Skeletal muscle satellite cell (primary cell): ENCODE results near the gene B4GALT4.

Experiments used
- H3K27me3 ChIP-seq: 2 replicates; pipeline ENCODE4 v1.7.0; 2013; ENCODE audit warnings: low read length; ENCODE audit not compliant: control insufficient read depth, insufficient read depth
- H3K36me3 ChIP-seq: 2 replicates; pipeline ENCODE4 v1.7.0; 2013; ENCODE audit warnings: mild to moderate bottlenecking, control low read depth, low read length; ENCODE audit not compliant: insufficient read depth
- H3K4me1 ChIP-seq: 2 replicates; pipeline ENCODE4 v1.7.0; 2013; ENCODE audit warnings: low read length; ENCODE audit not compliant: control insufficient read depth, insufficient read depth
- H3K4me2 ChIP-seq: 2 replicates; pipeline ENCODE4 v1.7.0; 2013; ENCODE audit warnings: mild to moderate bottlenecking, low read length
- H3K4me3 ChIP-seq: 2 replicates; pipeline ENCODE4 v1.7.0; 2013; ENCODE audit warnings: low read length
- H3K9ac ChIP-seq: 2 replicates; pipeline ENCODE4 v1.7.0; 2013; ENCODE audit warnings: mild to moderate bottlenecking, low read depth, low read length, moderate library complexity
- H3K9me3 ChIP-seq: replicated peaks from 2 replicates; pipeline ENCODE4 v1.7.0; 2013; ENCODE audit warnings: mild to moderate bottlenecking, control low read depth, low read length

B4GALT4 gene

DNA sequence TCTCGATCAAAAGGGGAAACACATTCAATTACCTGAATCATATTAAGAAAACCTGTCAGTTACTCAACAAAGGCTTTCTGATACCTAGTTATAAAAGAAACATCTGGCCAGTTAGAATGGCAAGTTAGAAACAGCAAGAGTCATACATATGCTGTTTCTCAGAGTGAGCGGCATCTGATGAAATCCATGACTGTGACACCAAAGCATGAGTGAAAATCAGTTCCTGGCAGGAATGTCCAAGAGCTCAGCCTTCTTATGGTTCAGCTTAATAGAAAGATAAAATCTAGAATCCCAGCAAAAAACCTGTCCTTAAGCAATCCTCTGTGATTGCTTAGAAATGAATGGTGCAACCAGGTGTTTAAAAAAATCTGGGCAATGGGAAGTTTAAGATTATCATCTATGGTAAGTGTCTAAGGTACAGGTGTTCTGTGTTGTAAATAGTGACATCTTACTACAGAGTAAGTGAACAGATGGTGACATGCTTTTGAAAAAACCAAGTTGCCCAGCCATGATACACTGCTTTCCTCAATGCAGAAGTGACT, 18.8 kb downstream of the B4GALT4 start:
- Histone ChIP-seq H3K9ac (no peak overlapping the region), H3K36me3 (peaks cover 65% of the 10 kb centered on the region), H3K4me1 (no peaks in the 10 kb centered on the region), H3K4me3 (no peak overlapping the region), H3K9me3 (no peaks in the 10 kb centered on the region), H3K27me3 (no peaks in the 10 kb centered on the region), H3K4me2 (no peak overlapping the region)

GRCh38 chr3:119220970-119221667, 19.6 kb downstream of the B4GALT4 start:
- peaks cover 63% of the 10 kb centered on the region for H3K36me3 ChIP-seq
- H3K9me3 ChIP-seq = no peaks in the 10 kb centered on the region
- no peaks in the 10 kb centered on the region for H3K4me1 ChIP-seq
- H3K4me2 ChIP-seq = no peak overlapping the region
- no peak overlapping the region for H3K4me3 ChIP-seq
- H3K9ac ChIP-seq = no peak overlapping the region
- no peaks in the 10 kb centered on the region for H3K27me3 ChIP-seq

DNA sequence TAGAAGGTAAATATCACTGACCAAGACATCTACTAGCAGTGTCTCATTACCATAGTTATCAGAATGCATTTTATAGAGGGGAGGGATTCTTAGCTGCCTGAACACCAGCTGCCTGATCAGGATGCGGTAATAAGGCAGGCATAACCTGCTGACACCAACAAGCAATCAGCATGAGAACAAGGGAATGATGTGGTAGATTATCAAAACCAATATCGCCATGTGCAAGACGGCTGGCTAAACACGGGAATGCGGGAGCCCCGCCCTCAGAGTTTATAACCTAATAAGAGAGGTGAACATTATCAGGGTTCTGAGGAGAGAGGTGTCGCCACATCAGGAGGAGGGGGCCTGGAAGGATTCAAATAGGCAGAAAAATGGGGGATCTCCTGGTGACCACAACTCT, 20.5 kb downstream of the B4GALT4 start:
- H3K4me3 ChIP-seq = no peak overlapping the region

GRCh38 chr3:119219069-119219468, 21.6 kb downstream of the B4GALT4 start:
- Histone ChIP-seq H3K27me3 (no peaks in the 10 kb centered on the region), H3K4me3 (no peak overlapping the region), H3K4me1 (no peaks in the 10 kb centered on the region), H3K9ac (no peak overlapping the region), H3K9me3 (no peaks in the 10 kb centered on the region), H3K36me3 (peaks cover 74% of the 10 kb centered on the region), H3K4me2 (no peak overlapping the region)

More for the DNA sequence above, 20.5 kb downstream of the B4GALT4 start:
- Histone ChIP-seq H3K36me3 (peaks cover 65% of the 10 kb centered on the region), H3K9ac (no peak overlapping the region), H3K27me3 (no peaks in the 10 kb centered on the region), H3K9me3 (no peaks in the 10 kb centered on the region), H3K4me1 (no peaks in the 10 kb centered on the region), H3K4me2 (no peak overlapping the region)

- no peak overlapping the region for H3K4me2 ChIP-seq
- no peaks in the 10 kb centered on the region for H3K9me3 ChIP-seq
- H3K27me3 ChIP-seq = no peaks in the 10 kb centered on the region
- no peak overlapping the region for H3K4me3 ChIP-seq
- H3K36me3 ChIP-seq = peaks cover 42% of the 10 kb centered on the region
- H3K9ac ChIP-seq = no peak overlapping the region
- no peaks in the 10 kb centered on the region for H3K4me1 ChIP-seq
Measured at GRCh38 chr3:119211803-119212202, 28.9 kb downstream of the B4GALT4 start.

DNA sequence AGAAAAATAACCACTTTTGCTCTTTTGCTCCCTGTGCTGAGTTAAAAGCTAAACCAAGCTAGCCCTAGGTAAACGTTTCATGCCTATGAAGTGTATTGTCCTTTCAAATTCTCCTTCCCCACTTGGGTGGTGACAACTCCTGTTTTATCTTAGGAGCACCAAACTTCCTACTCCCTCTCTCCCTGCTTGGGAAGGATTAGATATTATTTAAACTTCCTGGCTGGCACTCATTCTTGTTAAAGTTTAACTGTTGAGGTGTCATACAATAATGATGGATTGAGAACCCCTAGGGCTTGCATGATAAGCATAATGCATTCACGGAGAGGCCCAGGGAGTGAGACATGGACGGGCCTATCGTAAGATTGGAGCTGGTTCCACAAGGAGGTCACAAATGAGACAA, 29.5 kb downstream of the B4GALT4 start:
- no peak overlapping the region for H3K4me2 ChIP-seq
- no peak overlapping the region for H3K4me3 ChIP-seq
- no peaks in the 10 kb centered on the region for H3K4me1 ChIP-seq
- no peaks in the 10 kb centered on the region for H3K9me3 ChIP-seq
- H3K27me3 ChIP-seq = no peaks in the 10 kb centered on the region
- H3K36me3 ChIP-seq = peaks cover 37% of the 10 kb centered on the region
- H3K9ac ChIP-seq = no peak overlapping the region

GRCh38 chr3:119207512-119207875, 33.2 kb downstream of the B4GALT4 start:
- no peaks in the 10 kb centered on the region for H3K27me3 ChIP-seq
- H3K9ac ChIP-seq = no peak overlapping the region
- H3K4me3 ChIP-seq = no peak overlapping the region
- peaks cover 13% of the 10 kb centered on the region for H3K36me3 ChIP-seq
- H3K4me2 ChIP-seq = no peak overlapping the region
- no peaks in the 10 kb centered on the region for H3K4me1 ChIP-seq
- no peaks in the 10 kb centered on the region for H3K9me3 ChIP-seq

DNA sequence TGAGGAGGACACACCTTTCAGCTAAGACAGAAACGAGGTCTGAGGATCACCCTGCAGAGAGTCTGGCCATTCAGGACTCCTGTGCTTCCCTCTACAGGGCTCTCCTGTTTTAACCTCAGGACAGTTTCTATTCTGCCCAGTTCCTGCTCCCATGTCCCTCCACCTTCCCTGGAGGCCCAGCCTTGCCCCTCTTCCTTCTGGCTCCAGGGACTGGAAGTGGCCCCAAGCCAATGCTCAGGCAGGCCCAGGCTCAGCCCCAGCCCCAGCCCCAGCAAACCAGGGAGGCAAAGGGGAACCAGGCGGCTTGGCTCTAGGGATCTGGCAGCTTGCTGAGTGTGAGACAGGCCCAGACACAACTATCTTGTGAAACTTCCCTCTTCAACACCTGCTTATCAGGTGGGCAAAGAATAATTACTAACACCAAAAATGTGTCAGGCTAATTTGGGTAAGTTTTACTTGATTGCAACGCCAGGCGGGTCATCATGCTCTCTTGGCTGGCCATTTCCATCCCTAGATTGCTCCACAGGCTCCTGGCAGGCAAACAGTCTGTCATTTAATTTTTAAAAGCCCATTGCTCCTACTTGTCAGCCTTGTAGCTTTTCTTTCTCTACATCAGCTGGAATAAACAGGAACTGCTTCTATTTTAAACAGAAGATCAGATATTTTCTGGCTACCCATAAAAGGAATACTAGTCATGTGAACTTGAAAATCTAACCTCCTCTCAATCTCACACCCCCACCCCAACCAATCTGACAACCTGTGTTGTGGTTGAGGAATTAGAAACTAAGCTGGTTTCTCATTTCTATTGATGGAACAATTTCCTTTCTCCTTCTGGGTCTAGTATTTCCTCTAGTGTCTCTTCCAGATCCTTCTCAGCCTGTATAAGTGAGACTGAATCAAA, 33.8 kb downstream of the B4GALT4 start:
- H3K4me2 ChIP-seq = no peak overlapping the region
- no peak overlapping the region for H3K9ac ChIP-seq
- peaks cover 8% of the 10 kb centered on the region for H3K36me3 ChIP-seq
- no peak overlapping the region for H3K4me3 ChIP-seq
- H3K9me3 ChIP-seq = no peaks in the 10 kb centered on the region
- no peaks in the 10 kb centered on the region for H3K27me3 ChIP-seq
- no peaks in the 10 kb centered on the region for H3K4me1 ChIP-seq

GRCh38 chr3:119205685-119206084, 35.0 kb downstream of the B4GALT4 start:
- H3K9ac ChIP-seq = no peak overlapping the region
- H3K4me2 ChIP-seq = no peak overlapping the region
- no peaks in the 10 kb centered on the region for H3K4me1 ChIP-seq
- no peaks in the 10 kb centered on the region for H3K9me3 ChIP-seq
- H3K36me3 ChIP-seq = peaks cover 8% of the 10 kb centered on the region
- H3K4me3 ChIP-seq = no peak overlapping the region
- H3K27me3 ChIP-seq = no peaks in the 10 kb centered on the region

GRCh38 chr3:119205209-119205608, 35.5 kb downstream of the B4GALT4 start:
- no peak overlapping the region for H3K4me2 ChIP-seq
- H3K36me3 ChIP-seq = peaks cover 8% of the 10 kb centered on the region
- H3K4me3 ChIP-seq = no peak overlapping the region
- H3K9ac ChIP-seq = no peak overlapping the region
- H3K4me1 ChIP-seq = no peaks in the 10 kb centered on the region
- no peaks in the 10 kb centered on the region for H3K9me3 ChIP-seq
- H3K27me3 ChIP-seq = no peaks in the 10 kb centered on the region

DNA sequence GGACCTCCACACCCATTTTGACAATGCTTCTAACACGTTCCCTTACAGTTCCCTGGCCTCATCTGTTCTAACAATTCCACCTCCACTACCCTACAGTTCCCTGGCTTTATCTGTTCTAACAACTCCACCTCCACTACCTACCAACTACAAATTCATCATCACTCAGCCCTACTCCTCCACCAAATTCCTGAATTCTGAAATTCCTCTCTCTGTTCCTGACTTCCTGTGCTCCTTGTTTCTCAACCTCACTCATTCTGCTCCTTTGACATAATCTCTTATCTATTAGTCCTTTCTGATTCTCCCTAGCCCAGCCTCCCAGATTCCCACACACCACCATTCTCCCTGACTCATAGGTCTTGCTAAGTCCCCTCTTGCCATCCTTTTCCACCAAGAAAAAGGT, 44.8 kb downstream of the B4GALT4 start:
- Histone ChIP-seq H3K4me1 (peaks cover 13% of the 10 kb centered on the region), H3K4me3 (no peak overlapping the region), H3K9ac (no peak overlapping the region), H3K9me3 (no peaks in the 10 kb centered on the region), H3K27me3 (no peaks in the 10 kb centered on the region), H3K36me3 (no peaks in the 10 kb centered on the region), H3K4me2 (no peak overlapping the region)
